Putamen (tissue), 1 donor: ENCODE data around the gene GLRX3.

Experiments
- DNase-seq: peaks from one replicate; pipeline ENCODE4 v3.0.0-alpha.2; 2016; ENCODE audit warnings: low spot score

GLRX3 gene

DNA sequence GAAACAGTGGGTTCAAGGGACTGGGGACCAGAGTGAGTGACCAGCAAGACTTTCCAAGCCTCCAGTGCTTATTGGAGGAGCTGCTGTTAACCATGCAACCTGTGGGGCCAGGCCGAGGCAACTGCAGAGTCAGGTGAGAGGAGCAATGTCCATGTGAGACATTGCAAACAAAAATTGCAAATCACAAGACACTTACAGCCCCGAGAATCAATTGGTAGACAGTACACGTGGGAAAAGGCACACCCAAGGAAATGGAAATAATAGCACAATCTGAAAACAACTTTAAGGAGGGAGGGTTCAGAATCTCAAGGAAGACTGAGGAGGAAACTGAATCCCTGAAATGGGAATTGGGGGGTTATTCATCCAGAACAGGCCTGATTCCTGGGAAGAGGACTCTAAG, 72.6 kb downstream of the GLRX3 start:
- no peak for DNase-seq

GRCh38 chr10:130212746-130213145, 76.6 kb downstream of the GLRX3 start:
- DNase-seq = no peak

DNA sequence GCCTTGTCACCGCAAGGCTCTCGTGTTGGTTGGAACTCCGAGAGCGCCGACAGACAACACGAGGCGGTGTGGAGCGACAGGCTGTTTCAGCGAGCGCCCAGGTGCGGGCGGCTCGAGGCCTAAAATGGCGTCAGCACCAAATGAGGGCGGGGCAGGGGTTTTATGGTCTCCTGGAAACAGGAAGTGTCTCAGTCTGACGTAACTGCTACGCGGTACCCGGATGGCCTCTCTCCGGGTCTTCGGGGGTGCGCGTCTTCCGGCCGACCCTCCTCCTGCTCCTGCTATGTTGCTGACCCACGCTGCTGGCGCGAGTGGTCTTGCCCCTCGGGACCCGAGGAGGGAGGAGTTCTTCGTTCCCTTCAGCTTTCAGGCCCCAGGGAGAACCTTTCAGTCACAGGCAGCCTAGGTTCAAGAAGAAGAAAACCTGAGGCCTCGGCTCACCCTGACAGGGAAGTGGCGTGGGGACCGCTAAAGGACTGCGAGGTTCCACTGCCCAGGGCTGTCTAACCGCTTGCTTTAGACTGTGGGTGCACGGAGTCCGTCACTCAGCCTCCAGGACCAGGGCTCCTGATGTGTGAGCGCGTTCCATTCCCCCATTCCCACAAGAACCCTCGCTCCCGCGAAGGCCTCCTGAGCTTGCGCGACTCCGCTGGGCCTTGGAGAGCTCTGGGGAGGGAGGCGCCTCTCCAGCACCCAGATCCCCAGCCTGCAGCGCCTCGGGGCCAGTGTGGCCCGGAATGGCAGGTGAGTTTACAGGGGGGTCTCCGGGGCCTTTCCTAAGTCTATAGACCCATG, 77.3 kb downstream of the GLRX3 start:
- no peak for DNase-seq

GRCh38 chr10:130214431-130214830, 78.2 kb downstream of the GLRX3 start:
- no peak for DNase-seq

DNA sequence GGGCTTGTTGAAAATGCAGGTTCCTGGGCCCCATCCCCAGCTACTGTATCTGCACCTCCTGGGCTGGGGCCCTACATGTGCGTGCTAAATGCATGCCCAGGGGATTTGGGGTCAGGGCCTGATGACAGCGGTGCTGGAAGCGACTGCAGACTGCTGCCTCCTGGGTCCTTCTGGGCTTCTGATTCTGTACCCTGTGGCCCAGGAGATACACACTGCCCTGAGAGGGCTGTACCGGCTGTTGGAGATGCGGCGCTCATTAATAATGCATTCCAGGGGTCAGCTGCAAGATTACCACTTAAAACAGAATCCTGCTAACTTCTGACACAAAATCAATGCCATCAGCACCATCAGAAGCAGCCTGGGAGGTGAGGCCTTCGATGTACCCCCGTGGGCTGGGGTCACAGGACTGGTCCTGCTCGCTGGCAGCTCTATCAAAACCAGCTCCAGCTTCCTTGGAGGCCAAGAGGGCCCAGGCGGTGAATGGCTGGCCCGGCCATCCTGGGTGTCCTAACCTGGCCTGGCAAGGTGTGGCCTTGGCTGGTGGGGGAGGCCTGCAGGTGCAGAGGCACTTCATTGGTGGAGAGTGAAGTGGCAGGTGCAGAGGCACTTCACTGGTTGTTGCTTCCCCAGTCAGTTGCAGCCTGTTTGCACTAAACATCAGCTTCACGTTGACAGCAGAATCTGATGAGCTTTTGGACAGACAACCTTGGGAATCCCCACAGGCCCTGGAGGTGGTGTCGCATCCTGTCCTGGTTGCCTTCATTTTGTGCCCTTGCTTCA, 79.2 kb downstream of the GLRX3 start:
- no peak for DNase-seq

- no peak for DNase-seq
Observed at GRCh38 chr10:130215931-130216231, 79.7 kb downstream of the GLRX3 start.

GRCh38 chr10:130218181-130218641, 82.0 kb downstream of the GLRX3 start:
- no peak for DNase-seq

DNA sequence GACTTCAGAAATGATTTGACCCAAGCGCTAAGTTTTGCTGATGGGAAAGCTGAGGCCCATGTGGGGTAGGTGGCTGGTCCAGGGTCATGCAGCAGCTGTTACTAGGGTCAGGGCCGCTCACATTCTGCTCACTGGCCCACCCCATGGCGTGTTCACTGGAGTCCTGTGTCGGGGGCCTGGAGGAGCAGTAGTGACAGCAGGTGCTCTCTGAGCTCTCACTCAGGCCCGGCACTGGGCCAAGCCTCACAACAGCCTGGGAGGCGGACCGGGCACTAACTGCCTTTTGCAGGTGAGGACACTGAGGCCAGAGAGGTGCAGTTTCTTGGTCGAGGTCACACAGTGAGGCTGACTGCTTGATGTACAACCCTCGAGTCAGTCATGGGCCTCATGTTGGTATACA, 82.7 kb downstream of the GLRX3 start:
- no peak for DNase-seq

DNA sequence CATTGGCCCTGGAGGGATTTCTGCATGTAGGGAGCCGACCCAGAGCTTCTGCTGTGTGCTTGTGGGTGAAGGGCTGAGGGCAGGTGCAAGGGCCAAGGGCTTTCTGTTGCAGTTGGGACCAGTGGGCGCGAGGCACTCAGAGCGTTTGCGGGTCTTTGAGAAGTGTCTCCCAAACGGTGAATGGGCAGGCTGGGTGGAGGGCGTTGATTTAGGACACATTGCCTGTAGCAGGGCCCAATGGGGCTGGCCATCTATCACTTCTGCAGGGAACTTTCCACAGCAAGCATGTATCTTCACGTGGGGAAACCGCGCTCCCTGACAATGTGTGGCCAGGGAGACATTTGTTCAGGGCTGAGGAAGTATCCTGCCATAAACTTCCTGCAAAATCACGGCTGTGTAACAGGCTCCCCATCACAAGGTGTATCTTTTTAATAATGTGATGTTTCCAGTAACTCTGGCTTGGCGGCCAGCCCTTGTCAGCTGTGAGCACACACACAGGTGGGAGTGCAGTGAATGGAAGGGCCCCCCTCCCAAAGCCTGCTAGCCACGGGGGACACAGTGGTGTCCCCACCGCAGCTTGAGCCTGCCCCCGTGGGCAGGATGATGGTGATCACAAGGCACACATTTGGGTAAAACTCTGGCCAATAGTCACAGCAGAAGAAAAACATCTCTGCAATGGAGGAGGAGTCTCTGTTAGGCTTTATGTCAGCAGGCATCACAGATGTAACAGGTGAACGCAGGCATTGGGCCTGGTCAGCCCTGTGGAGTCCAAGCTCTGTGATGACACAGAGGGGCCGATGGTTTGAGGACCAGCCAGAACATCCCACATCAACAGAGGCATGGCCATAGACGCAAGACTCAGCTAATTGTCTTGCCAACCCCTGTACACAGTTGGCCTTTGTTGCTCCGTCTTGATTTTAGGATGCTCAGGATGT, 84.3 kb downstream of the GLRX3 start:
- DNase-seq = no peak

- no peak for DNase-seq
Observed at GRCh38 chr10:130221456-130222375, 85.5 kb downstream of the GLRX3 start.

GRCh38 chr10:130222381-130222780, 86.2 kb downstream of the GLRX3 start:
- no peak for DNase-seq

DNA sequence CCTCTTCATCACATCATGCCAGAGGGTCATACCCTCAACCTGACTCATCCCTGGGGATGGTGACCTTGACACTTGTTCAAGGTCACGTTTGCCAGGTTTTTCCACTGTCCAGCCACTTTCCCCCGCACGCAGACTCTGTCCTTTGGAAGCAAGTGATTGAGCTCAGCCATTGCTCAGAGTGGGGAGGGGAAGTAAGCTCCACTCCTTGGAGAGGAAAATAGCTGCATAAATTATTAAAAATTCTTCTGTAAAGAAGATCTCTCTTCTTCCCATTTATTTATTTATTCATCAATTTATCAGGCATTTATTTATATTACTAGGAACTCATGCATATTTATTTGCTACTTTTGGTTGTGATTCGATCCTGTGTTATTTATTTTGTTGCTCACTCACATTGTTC, 88.0 kb downstream of the GLRX3 start:
- no peak for DNase-seq

DNA sequence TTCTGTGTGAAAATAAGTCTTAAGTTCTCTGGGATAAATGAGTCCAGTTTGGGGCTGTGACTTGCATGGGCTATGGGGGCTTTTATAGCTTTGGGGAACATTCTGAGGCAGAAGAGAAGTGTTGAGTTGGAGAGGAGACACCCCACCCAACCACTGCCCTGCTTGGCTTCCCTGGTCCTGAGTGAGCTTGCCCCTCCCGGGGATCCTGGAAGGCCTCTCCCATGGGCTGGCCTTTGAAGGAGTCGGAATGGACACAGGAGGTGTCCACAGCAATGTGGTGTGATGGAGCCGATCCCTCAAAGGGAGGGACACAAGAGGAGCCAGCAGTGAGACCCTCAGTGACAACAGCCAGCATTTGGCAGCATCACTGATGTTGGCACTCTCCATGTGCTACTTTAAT, 89.8 kb downstream of the GLRX3 start:
- DNase-seq = no peak

- DNase-seq = no peak
Observed at GRCh38 chr10:130227883-130228282, 91.7 kb downstream of the GLRX3 start.
